Stimulated activated naive CD8-positive, alpha-beta T cell treated with anti-CD3 and anti-CD28 coated beads, Interleukin-15, Interleukin-2, amounts not matched to agents 100 ng/mL and 50 ng/mL, for 24 hours (primary cell): ENCODE data around the gene BRMS1.
"Not testable (repeated sequence)": the region's sequence is repeated elsewhere in the genome, so short reads cannot be mapped to it uniquely, and the experiment has no call there.

Experiments
- H3K27ac Mint-ChIP-seq: one replicate; pipeline ENCODE4 v1.8.0; 2021; ENCODE audit warnings: mild to moderate bottlenecking, mixed read lengths
- H3K27me3 Mint-ChIP-seq: one replicate; pipeline ENCODE4 v1.8.0; 2021; ENCODE audit warnings: mixed read lengths
- H3K36me3 Mint-ChIP-seq: one replicate; pipeline ENCODE4 v1.8.0; 2021; ENCODE audit warnings: low read depth, mixed read lengths
- H3K4me1 Mint-ChIP-seq: one replicate; pipeline ENCODE4 v1.8.0; 2021; ENCODE audit warnings: low read depth, mixed read lengths
- H3K4me3 Mint-ChIP-seq: one replicate; pipeline ENCODE4 v1.8.0; 2021; ENCODE audit warnings: mild to moderate bottlenecking, mixed read lengths
- H3K9me3 Mint-ChIP-seq: one replicate; pipeline ENCODE4 v1.8.0; 2021; ENCODE audit warnings: mixed read lengths

Gene BRMS1

DNA sequence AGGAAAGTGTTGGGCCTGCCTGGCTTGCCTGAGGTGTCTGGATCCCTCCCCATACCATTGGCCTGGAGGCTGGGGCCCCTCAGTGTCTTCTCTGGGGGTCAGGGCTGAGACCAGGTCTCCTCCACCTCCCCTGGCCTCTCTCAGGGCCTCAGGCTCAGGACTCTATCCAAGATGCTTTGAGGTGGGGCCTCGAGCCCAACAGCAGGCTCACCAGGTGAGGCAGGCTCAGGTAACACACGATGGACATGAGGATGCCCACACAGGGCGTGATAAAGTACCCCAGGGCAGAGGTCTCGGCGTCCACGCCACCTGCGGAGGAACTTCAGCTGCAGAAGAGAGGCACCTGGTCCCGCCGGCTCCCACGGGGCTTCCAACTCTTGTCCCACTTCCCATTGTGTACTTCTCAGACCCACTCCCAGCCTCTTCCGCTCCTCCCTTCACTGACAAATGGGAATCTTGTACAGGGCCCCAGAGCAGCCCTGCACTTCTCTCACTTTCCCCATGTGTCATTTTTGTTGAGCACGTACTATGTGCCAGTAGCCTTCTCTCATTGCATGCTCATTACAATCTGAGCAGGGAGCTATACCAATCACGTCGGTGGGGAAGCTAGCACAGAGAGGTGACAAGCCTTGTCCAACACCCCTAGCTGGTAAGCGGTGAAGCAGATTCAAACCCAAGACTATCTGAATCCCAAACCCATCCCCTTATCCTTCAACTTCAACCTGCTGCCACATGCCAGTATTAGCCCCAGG is 22.8 kb upstream of the BRMS1 start:
- H3K4me3 Mint-ChIP-seq: no peak overlapping the region
- H3K27ac Mint-ChIP-seq: no peak overlapping the region
- H3K36me3 Mint-ChIP-seq: peaks cover 4% of the 10 kb centered on the region
- H3K27me3 Mint-ChIP-seq: no peaks in the 10 kb centered on the region
- no peaks in the 10 kb centered on the region for H3K9me3 Mint-ChIP-seq
- peaks cover 16% of the 10 kb centered on the region for H3K4me1 Mint-ChIP-seq

DNA sequence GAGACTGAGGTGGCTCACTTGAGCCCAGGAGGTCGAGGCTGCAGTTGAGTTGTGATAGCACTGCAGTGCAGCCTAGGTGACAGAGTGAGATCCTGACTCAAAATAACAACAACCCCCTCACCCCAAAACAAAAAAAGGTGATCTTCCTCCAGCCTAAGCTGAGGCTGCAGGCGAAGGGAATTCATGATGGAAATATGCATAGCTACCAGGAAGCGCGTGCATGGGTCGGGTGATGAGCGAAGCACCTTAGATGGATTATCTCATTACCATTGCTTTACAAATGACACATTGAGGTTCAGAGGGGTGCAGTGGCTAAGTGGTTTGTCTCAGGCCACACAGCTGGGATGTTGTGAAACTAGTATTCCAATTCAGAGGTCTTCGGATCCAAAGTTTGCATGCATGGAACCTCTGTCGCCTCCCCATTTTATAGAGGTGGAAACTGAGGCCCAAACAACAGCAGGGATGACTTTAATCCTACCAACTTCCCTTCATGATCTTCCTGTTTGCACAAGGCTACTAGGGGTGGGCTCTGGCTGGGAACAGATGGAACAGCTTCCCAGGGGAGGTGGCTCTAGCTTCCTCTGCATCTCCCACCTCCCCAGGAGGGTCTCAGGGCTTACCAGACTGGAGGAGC is 22.1 kb upstream of the BRMS1 start:
- H3K27ac Mint-ChIP-seq: no peak overlapping the region
- H3K27me3 Mint-ChIP-seq: no peaks in the 10 kb centered on the region
- H3K9me3 Mint-ChIP-seq: no peaks in the 10 kb centered on the region
- H3K4me3 Mint-ChIP-seq: no peak overlapping the region
- H3K36me3 Mint-ChIP-seq: peaks cover 8% of the 10 kb centered on the region
- H3K4me1 Mint-ChIP-seq: peaks cover 12% of the 10 kb centered on the region

DNA sequence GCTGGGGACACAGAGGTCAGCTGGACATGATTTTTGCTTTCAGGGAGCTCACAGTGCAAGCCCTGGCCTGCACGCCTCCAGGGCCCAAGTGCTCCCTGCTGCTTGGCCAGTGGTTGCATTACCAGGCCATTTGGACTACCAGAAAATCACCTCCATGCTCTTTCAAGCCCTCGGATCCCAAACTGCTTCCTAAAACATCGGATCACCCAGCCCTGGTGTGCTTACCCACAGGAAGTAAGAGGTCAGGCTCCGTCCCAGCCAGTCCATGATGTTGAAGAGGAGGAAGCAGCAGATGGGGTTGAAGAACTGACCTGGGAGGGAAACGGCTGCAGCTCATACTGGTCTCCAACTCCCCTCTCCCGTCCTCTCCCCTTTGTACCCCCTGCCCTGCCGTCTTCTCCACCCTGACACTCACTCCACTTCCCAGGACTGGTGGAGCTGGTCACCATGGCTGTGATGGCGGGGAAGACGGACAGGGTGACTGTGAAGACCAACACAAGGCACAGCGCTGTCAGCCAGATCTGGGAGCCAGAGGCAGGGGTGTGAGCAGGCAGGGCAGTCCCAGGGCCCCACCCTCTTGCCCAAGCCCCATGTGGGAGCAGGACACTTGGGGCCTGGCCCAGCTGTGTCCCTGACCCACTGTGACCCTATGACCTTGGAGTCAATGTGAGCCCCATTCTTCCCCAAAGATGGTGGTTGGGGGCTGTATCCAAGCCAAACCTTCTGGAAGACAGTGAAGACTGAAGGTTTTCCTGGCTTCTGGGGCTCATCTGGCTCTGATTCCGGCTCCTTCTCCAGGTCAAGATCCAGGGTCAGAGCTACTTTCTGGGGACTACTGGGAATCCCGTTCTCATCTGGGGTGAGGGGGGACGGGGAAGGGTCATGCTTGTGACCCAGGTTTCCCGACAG is 21.1 kb upstream of the BRMS1 start:
- Mint-ChIP-seq H3K27me3 (no peaks in the 10 kb centered on the region), H3K36me3 (peaks cover 8% of the 10 kb centered on the region), H3K4me3 (no peak overlapping the region), H3K27ac (no peak overlapping the region), H3K9me3 (no peaks in the 10 kb centered on the region), H3K4me1 (peaks cover 11% of the 10 kb centered on the region)

DNA sequence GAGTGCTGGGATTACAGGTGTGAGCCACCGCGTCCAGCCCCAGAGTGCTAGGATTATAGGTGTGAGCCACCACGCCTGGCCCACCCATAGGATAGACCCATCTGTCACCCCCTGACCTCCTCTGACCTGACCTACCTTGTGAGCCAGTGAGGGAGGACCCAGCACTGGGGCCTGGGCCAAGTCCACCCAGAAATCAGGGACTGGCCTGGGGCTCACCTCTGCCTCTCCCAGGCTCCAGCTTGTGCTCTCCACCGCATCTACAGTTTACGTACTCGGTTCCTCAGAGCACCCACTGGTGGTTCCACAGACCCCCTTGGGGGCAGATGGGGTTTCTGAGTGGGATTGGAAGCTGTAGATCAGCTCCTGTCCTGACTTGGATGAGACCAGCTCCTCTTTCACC is 20.3 kb upstream of the BRMS1 start:
- Mint-ChIP-seq H3K27me3 (no peaks in the 10 kb centered on the region), H3K4me3 (no peak overlapping the region), H3K27ac (no peak overlapping the region), H3K36me3 (peaks cover 8% of the 10 kb centered on the region), H3K9me3 (no peaks in the 10 kb centered on the region), H3K4me1 (peaks cover 6% of the 10 kb centered on the region)

DNA sequence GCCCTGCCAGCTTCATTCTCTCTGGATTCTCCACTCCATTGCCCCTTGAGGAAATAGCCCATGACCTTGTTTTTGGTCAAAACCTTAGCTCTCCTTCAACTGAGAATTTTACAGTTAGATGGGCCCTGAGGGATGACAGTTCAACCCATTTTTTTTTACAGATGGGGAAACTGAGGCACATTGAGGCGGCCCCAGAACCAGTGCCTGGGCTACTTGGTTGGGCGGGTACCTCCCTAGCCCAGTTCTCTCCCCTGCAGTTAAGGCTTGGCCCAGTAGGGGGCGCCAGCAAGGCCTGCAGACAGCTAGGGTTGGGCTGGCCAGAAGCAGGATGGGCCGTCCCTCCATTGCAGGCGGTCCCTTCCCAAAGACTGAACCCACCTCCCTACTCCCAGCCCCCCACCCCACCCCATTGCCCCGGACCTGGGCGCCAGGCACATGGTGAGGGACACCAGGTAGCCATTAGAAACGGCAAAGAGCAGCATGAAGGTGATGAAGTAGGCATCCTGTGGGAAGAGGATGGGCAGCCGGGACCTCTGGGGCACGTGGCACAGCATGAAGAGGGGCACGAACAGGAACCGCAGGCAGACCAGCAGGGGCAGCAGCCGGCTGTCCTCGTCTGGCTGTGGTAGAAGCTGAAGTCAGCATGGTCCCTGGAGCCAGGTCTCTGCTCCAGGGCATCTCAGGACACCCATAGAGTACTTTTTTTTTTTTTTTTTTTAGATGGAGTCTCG is 19.1 kb upstream of the BRMS1 start:
- Mint-ChIP-seq H3K4me3 (no peak overlapping the region), H3K27me3 (no peaks in the 10 kb centered on the region), H3K9me3 (no peaks in the 10 kb centered on the region), H3K36me3 (peaks cover 8% of the 10 kb centered on the region), H3K4me1 (no peaks in the 10 kb centered on the region), H3K27ac (no peak overlapping the region)

DNA sequence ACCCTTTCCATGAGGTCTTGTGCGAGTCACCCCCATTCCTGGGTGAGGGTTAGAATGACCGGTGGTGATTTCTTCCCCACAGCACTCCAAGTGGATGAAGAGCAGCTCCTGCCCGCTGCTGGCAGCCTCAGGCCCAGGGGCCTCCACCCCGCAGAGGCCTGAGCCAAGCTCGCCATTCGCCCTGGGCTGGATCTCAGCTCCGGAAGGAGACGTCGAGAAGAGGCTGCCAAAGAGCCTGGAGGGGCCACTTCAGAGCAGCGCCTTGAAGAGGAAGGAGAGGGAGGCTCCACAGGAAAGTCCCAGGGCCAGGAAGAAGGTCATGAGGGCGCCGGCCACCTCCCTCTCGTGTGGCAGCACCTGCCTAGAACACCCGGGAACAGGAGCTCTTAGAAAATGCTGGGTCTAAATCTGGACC is 18.3 kb upstream of the BRMS1 start:
- no peak overlapping the region for H3K27ac Mint-ChIP-seq
- H3K9me3 Mint-ChIP-seq: no peaks in the 10 kb centered on the region
- H3K4me3 Mint-ChIP-seq: no peak overlapping the region

DNA sequence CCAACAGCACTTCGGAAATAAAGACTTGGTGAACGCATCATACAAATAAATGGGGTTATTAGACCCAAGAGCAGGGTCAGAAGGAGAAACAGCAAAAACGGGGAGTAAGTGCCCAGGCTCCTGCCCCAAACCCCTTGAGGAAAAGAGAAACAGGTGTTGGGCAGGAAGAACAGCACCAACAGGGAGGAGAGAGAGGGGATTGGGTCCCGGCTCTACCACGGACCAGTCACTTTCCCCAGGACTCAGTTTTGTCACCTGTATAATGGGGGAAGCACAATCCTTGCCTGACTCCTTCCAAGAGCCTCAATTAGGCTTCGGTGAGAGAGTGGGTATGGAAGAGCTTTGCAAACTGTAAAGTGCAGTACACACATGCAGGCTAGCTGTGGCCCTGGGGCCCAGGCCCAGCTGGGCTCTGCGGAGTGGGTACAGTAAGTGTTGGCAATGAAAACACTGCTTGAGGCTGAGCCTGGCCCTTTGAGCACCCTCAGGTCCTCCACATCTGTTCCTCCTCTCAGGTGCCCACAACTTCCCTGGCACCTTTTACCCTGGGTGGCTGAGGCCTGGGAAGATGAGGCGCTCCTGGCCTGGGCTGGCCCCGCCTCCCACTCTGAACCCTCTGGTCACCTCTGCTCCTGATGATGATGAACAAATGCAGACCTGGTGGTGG is 17.7 kb upstream of the BRMS1 start:
- H3K27me3 Mint-ChIP-seq: no peaks in the 10 kb centered on the region
- H3K9me3 Mint-ChIP-seq: no peaks in the 10 kb centered on the region
- H3K4me1 Mint-ChIP-seq: no peaks in the 10 kb centered on the region
- H3K4me3 Mint-ChIP-seq: no peak overlapping the region
- H3K27ac Mint-ChIP-seq: no peak overlapping the region
- H3K36me3 Mint-ChIP-seq: peaks cover 4% of the 10 kb centered on the region

More for the DNA sequence above, 18.3 kb upstream of the BRMS1 start:
- H3K27me3 Mint-ChIP-seq: no peaks in the 10 kb centered on the region
- peaks cover 8% of the 10 kb centered on the region for H3K36me3 Mint-ChIP-seq
- H3K4me1 Mint-ChIP-seq: no peaks in the 10 kb centered on the region

DNA sequence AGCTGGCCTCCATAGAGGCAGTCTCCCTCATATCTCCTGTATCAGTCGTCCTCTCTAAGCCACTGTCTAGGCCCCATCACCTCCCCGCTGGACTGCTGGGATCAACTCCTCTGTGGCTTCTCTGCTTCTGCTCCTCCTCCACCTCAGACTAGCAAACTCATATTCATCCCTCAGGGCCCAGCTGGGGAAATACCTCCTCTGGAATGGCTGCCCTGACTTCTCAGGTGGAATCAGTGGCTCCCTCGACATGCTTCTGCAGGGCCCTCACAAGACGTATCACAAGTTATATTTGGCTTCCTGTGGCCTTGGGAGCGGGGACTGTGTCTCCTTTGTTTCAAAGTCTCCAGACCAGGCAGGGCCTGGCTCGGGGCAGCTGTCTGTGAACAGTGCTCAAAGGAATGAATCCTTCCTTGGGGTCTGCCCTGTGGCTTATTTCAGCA is 16.6 kb upstream of the BRMS1 start:
- Mint-ChIP-seq H3K4me3 (no peak overlapping the region), H3K9me3 (no peaks in the 10 kb centered on the region), H3K27ac (peak overlapping the region; percentile 19), H3K4me1 (no peaks in the 10 kb centered on the region), H3K27me3 (no peaks in the 10 kb centered on the region), H3K36me3 (peaks cover 4% of the 10 kb centered on the region)

DNA sequence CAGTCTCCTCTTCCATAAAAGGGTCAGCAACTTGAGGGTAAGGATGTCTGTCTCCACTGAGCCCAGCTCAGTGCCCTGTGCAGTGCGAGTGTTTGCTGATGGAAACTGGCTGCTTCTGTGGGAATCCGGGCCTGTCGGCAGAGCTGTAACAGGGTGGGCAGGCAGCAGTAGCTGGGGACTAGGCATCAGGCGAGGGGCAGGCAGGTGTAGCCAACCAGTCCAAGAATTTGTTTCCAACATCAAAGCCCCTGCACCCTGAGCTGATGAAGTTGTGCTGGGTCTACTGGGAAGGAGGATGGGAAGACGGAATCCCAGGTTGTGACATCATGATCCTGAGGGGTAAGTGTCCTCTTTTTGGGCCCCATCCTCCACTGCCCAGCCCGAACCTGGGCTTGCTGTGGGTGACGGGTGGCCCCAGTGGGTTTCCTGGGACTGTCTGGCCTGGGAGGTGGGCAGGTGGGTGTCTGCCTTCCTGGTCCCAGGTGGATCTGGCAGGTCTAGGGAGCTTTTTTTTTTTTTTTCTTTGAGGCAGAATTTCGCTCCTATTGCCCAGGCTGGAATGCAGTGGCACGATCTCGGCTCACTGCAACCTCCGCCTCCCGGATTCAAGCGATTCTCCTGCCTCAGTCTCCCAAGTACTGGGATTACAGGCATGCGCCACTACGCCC is 15.6 kb upstream of the BRMS1 start:
- Mint-ChIP-seq H3K4me3 (no peak overlapping the region), H3K9me3 (no peaks in the 10 kb centered on the region), H3K27me3 (no peaks in the 10 kb centered on the region), H3K36me3 (peaks cover 4% of the 10 kb centered on the region), H3K27ac (no peak overlapping the region), H3K4me1 (no peaks in the 10 kb centered on the region)

DNA sequence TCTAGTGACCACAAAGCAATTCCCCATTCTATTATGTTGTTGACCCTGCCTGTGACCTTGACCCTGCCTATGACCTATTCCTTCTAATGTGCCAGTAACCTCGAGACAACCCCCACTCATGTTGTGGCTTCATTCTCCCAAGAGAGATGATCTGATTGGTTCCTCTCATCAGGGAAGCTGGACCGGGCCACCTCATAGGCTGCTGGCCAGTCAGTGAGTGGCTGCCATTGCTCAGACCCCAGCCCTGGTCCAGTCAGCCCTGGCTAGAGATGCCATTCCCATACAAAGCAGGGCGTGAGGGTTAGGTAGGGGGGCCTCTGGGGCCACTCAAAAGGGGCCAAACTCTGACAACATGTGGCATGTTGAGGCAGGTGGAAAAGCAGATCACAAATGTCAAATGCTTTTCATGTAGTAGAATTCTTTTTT is 14.8 kb upstream of the BRMS1 start:
- Mint-ChIP-seq H3K36me3 (peaks cover 4% of the 10 kb centered on the region), H3K4me3 (no peak overlapping the region), H3K27ac (no peak overlapping the region), H3K4me1 (no peaks in the 10 kb centered on the region), H3K9me3 (no peaks in the 10 kb centered on the region), H3K27me3 (no peaks in the 10 kb centered on the region)

DNA sequence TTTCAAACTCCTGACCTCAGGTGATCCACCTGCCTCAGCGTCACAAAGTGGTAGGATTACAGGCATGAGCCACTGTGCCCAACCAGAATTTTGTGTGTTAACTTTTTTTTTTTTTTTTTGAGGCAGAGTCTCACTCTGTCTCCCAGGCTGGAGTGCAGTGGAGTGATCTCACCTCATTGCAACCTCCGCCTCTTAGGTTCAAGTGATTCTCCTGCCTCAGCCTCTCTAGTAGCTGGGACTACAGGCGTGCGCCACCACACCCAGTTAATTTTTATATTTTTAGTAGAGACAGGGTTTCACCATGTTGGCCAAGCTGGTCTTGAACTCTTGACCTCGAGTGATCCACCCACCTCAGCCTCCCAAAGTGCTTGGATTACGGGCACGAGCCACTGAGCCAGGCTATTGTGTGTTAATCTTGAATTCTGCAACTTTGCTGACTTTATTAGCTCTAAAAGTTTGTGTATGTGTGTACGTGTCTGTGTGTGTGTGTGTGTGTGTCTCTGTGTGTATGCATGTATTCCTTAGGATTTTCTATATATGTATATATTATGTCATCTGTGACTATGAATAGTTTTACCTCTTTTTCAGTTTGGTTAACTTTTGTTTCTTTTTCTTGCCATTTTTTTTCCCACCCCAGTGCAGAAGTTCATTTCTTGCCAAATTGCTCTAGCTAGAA is 5.8 kb upstream of the BRMS1 start:
- not testable (repeated sequence) for H3K4me3 Mint-ChIP-seq, H3K27me3 Mint-ChIP-seq, H3K9me3 Mint-ChIP-seq, H3K27ac Mint-ChIP-seq, H3K36me3 Mint-ChIP-seq
- H3K4me1 Mint-ChIP-seq: peaks cover 20% of the 10 kb centered on the region

DNA sequence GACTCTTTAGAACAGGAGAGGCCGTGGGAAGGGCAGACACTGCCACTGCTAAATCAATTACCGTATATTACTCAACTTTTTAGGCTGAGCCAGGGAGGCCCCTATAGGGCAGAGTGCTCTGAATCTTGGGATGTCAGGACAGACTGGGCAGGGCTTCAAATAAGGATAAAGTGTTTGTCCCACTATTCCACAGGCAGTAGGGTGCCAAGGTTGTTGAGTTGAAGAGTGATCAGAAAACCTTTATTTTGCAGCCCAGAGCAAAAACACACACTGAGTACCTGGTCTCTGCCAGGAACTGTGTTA is 4.1 kb upstream of the BRMS1 start:
- peaks cover 8% of the 10 kb centered on the region for H3K36me3 Mint-ChIP-seq
- H3K4me1 Mint-ChIP-seq: peaks cover 36% of the 10 kb centered on the region
- H3K27ac Mint-ChIP-seq: no peak overlapping the region
- H3K27me3 Mint-ChIP-seq: peaks cover 4% of the 10 kb centered on the region
- no peaks in the 10 kb centered on the region for H3K9me3 Mint-ChIP-seq
- H3K4me3 Mint-ChIP-seq: no peak overlapping the region

DNA sequence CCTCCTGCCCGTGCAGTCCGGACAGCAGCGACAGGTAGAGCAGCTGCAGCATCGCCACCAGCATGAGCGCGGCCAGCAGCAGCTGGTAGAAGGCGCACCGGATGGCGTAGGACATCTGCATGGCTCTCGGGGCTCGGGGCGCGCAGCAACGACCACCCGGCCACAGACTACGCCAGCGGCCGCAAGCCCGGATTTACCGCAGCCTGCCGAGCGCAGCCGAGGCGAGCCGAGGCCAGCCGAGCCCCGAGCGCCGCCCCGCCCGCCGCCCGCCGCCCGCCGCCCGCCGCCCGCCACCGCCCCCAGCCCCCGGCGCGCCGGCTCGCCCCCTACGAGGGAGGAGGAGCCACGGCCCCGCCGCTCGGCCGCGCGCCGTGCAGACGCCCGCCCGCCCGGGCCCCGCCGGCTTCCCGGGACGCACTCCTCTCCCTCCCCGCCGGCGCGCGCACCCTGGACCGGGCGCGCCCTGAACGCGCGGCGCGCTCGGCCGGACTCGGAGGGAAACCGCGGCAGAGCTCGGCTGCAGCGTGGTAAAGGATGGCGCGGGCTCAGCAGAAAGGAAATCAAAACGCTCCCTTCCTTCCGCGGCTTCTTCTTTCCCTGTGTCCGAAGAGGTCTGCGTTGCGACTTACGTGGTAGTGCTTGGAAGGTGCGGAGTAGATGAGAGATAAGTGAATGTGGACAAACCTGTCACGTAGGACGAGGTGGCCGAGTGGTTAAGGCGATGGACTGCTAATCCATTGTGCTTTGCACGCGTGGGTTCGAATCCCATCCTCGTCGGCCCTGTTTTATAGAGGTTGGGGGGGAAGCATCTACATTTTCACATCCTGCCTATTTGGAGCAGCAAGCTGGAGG is 2.7 kb upstream of the BRMS1 start, which contains the start of gene B4GAT1:
Gene B4GAT1 (minus strand): TSS at position 205 of the 852 bp plus-strand sequence. CDS start 84 bp downstream, at position 121.
- Mint-ChIP-seq H3K27ac (peak within 1 kb of the TSS; percentile 100), H3K36me3 (peaks cover 10% of the 10 kb centered on the region), H3K27me3 (peaks cover 4% of the 10 kb centered on the region), H3K4me1 (peaks cover 48% of the 10 kb centered on the region), H3K9me3 (no peaks in the 10 kb centered on the region), H3K4me3 (peak within 1 kb of the TSS; percentile 94)
